GM12878 (cell line): ENCODE data around the gene ARSI. TPM values are rescaled to one million over a fixed set of nuclear protein-coding genes. Genes with fewer than 3 reads are reported as not detected.
"Not testable (repeated sequence)": the region's sequence is repeated elsewhere in the genome, so short reads cannot be mapped to it uniquely, and the experiment has no call there.

Experiments
- ATAC-seq: fragments of 200-7000 bp; cut with Tn5 transposase; 3 replicates; pipeline ENCODE4 v1.9.1; 2020; ENCODE audit warnings: mild to moderate bottlenecking, moderate library complexity
- BruUV-seq: library from RNA; stranded (reverse); fragments of 400-500 nt; replicated peaks from 2 replicates; lab custom pipeline; 2021; lab: Mats Ljungman, UMichigan
- CTCF ChIA-PET: fragments of 300-600 bp; sonication (Branson Sonifier 250); formaldehyde crosslinking; extraction: SDS; loops from one replicate; lab custom pipeline; 2021; ENCODE audit warnings: inconsistent platforms; lab: Yijun Ruan, JAX
- POLR2A ChIA-PET: fragments of 350-600 bp; formaldehyde crosslinking; extraction: SDS; loops from one replicate; lab custom pipeline; 2021; ENCODE audit warnings: inconsistent platforms; lab: Charles Lee
- RAD21 ChIA-PET: fragments of 300-600 bp; sonication (Branson Sonifier 250); formaldehyde crosslinking; loops from one replicate; lab custom pipeline; 2023; ENCODE audit warnings: antibody characterized with exemption; ENCODE audit not compliant: unreplicated experiment; lab: Charles Lee
- SMC1A ChIA-PET: fragments of 300-600 bp; sonication (Branson Sonifier 250); formaldehyde crosslinking; loops from one replicate; lab custom pipeline; 2023; ENCODE audit not compliant: unreplicated experiment, uncharacterized antibody; lab: Charles Lee
- DNase-seq: peaks from one replicate; pipeline ENCODE4 v3.0.0-alpha.2; 2011; ENCODE audit warnings: low read depth, low spot score
- FAIRE-seq: peaks from 3 replicates; lab custom pipeline; 2011; peaks lifted over from hg19 to GRCh38; lab: Jason Lieb, UNC
- H2AFZ ChIP-seq: 2 replicates; pipeline ENCODE4 v1.6.0; 2011; ENCODE audit warnings: low read depth, low read length, control low read depth; ENCODE audit not compliant: control insufficient read depth
- H3K27ac ChIP-seq: 2 replicates; pipeline ENCODE4 v1.5.1; 2011; ENCODE audit warnings: control low read depth; ENCODE audit not compliant: control insufficient read depth, insufficient read depth
- H3K27me3 ChIP-seq, 2 experiments: replicated peaks in 1 of 2; 2 replicates each; pipeline versions ENCODE4 v1.6.0 to v1.6.1; 2011; ENCODE audit warnings: low read length in 1 of 2; ENCODE audit not compliant: control insufficient read depth in 2 of 2, insufficient read depth in 2 of 2
- H3K36me3 ChIP-seq, 2 experiments: 2 replicates each; pipeline ENCODE4 v1.5.1; 2011; ENCODE audit warnings: low read length in 1 of 2; ENCODE audit not compliant: control insufficient read depth in 2 of 2, insufficient read depth in 2 of 2
- H3K4me1 ChIP-seq: 2 replicates; pipeline ENCODE4 v1.6.1; 2011; ENCODE audit warnings: mild to moderate bottlenecking, low read length, moderate library complexity, mixed read lengths; ENCODE audit not compliant: control insufficient read depth, insufficient read depth
- H3K4me2 ChIP-seq: 2 replicates; pipeline ENCODE4 v1.6.0; 2011; ENCODE audit warnings: control low read depth; ENCODE audit not compliant: control insufficient read depth, insufficient read depth
- H3K4me3 ChIP-seq: fragments of 200-600 bp; sonication (generic); 2 replicates; pipeline ENCODE4 v1.5.1; 2016
- H3K79me2 ChIP-seq: 2 replicates; pipeline ENCODE4 v1.6.0; 2011; ENCODE audit warnings: low read length; ENCODE audit not compliant: control insufficient read depth, insufficient read depth
- H3K9ac ChIP-seq: 2 replicates; pipeline ENCODE4 v1.8.0; 2011; ENCODE audit warnings: low read length, control low read depth, mixed read lengths; ENCODE audit not compliant: control insufficient read depth, insufficient read depth
- H3K9me3 ChIP-seq: replicated peaks from 3 replicates; pipeline ENCODE4 v1.5.1; 2011; ENCODE audit warnings: mild to moderate bottlenecking, low read length; ENCODE audit not compliant: control insufficient read depth, insufficient read depth
- H4K20me1 ChIP-seq: 2 replicates; pipeline ENCODE4 v1.6.0; 2011; ENCODE audit not compliant: control insufficient read depth, insufficient read depth
- CHD1 ChIP-seq: IDR thresholded peaks from 2 replicates; pipeline ENCODE4 v1.6.1; 2012; ENCODE audit warnings: low read depth, low read length, improper control_type of control experiment
- HDAC6 ChIP-seq: fragments of 200-600 bp; sonication (generic); IDR thresholded peaks from one replicate; pipeline ENCODE4 v1.8.0; 2017; ENCODE audit warnings: antibody characterized with exemption; ENCODE audit not compliant: unreplicated experiment
- NFIC ChIP-seq: IDR thresholded peaks from 2 replicates; pipeline ENCODE4 v1.6.1; 2012; ENCODE audit warnings: low read depth, mild to moderate bottlenecking, inconsistent platforms, low read length, moderate library complexity
- SP1 ChIP-seq: IDR thresholded peaks from one replicate; pipeline ENCODE4 v1.6.1; 2011; ENCODE audit warnings: low read depth, low read length
- YY1 ChIP-seq: IDR thresholded peaks from 2 replicates; pipeline ENCODE4 v1.6.1; 2011; ENCODE audit warnings: low read depth, mild to moderate bottlenecking, low read length
- WGBS: methylation state at CpG from one replicate; pipeline ENCODE4 v1.1.6; 2016; ENCODE audit warnings: low lambda C conversion rate; ENCODE audit not compliant: insufficient replicate concordance, insufficient coverage; ENCODE audit errors: missing lambda C conversion rate; 5-methylcytosine and 5-hydroxymethylcytosine counted together
- in situ Hi-C: fragments of 300-500 bp; cut with MboI; formaldehyde crosslinking; loops from 9 replicates; pipeline ENCODE4 v1.14.3; 2018; ENCODE audit warnings: mixed read lengths
- intact Hi-C: fragments of 100-400 bp; cut with micrococcal nuclease; formaldehyde crosslinking; loops from one replicate; pipeline ENCODE4 v1.14.2; 2022; ENCODE audit not compliant: unreplicated experiment
- polyA plus RNA-seq, 11 experiments: library from polyadenylated mRNA; depleted of rRNA in 4 of 11; unstranded in 6 of 11; stranded (reverse) in 5 of 11; fragments of >200 nt; fragmentation: Nextera tagmentation in 4 of 11; fragmentation: Illumina TruSeq in 1 of 11; extraction: Ambion mirVana in 4 of 11; extraction: Trizol in 1 of 11; gene quantifications; 1 replicate in 1 of 11; 2 replicates in 10 of 11; pipeline versions ENCODE4 v1.2.1 to v1.2.3, GENCODE V29; 2011 to 2016; ENCODE audit warnings: inconsistent platforms in 2 of 11, missing spikeins in 2 of 11, low read depth in 1 of 11
- total RNA-seq, 4 experiments: library from RNA; depleted of rRNA in 3 of 4; stranded (reverse); fragments of >200 nt in 3 of 4; fragmentation: Illumina TruSeq in 1 of 4; extraction: Trizol in 1 of 4; gene quantifications; 2 replicates each; pipeline versions ENCODE4 v1.2.1 to v1.2.3, GENCODE V29; 2013 to 2021
- TF ChIP-seq, protein P1 (sequence below): fragments of 450-650 bp; IDR thresholded peaks from 2 replicates; pipeline ENCODE4 v1.6.1; 2017; ENCODE audit warnings: mild to moderate bottlenecking, low read depth, inconsistent platforms; ENCODE audit not compliant: poor library complexity, severe bottlenecking

Gene ARSI
- total and polyA plus RNA-seq, 10 of the 15 experiments (the other 5 are each of a cell fraction or from before 2014, with no cell fraction given), result not detected

DNA sequence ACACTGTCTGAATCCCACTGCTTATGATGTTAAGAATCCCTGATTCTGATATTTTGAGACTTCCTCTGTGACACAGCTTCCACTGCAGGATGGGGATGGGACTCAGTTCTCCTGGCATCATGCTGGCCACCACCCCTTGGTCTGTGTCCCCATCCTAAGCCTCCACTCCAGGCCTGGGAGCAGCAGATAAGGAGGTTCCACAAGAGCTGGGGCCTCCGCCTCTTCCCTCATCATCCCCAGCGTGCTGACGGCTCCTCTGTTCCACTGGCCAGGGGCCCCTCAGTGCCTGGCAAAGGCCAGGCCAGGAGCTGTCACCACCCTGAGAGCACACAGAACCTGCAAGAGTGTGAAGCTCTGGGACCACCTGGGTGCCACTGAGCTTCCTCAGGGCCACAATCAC lies 53.8 kb downstream of the ARSI start (continued):
- TF ChIP-seq, protein P1, sequence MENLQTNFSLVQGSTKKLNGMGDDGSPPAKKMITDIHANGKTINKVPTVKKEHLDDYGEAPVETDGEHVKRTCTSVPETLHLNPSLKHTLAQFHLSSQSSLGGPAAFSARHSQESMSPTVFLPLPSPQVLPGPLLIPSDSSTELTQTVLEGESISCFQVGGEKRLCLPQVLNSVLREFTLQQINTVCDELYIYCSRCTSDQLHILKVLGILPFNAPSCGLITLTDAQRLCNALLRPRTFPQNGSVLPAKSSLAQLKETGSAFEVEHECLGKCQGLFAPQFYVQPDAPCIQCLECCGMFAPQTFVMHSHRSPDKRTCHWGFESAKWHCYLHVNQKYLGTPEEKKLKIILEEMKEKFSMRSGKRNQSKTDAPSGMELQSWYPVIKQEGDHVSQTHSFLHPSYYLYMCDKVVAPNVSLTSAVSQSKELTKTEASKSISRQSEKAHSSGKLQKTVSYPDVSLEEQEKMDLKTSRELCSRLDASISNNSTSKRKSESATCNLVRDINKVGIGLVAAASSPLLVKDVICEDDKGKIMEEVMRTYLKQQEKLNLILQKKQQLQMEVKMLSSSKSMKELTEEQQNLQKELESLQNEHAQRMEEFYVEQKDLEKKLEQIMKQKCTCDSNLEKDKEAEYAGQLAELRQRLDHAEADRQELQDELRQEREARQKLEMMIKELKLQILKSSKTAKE, result no peak
- TF ChIP-seq NFIC, result no peak
- TF ChIP-seq SP1, result no peak
- TF ChIP-seq YY1, result no peak
- no peak for TF ChIP-seq CHD1
- TF ChIP-seq HDAC6, result no peak

DNA sequence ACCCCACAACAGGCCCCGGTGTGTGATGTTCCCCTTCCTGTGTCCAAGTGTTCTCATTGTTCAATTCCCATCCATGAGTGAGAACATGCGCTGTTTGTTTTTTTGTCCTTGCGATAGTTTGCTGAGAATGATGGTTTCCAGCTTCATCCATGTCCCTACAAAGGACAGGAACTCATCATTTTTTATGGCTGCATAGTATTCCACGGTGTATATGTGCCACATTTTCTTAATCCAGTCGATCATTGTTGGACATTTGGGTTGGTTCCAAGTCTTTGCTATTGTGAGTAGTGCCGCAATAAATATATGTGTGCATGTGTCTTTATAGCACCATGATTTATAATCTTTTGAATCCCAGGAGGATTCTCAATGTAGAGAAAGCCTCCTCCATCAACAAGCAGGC lies 54.2 kb downstream of the ARSI start:
- H3K4me1 ChIP-seq, POLR2A ChIA-PET, in situ Hi-C loops, H3K9ac ChIP-seq, H4K20me1 ChIP-seq, FAIRE-seq, H3K4me3 ChIP-seq, ATAC-seq, H2AFZ ChIP-seq, H3K9me3 ChIP-seq, H3K79me2 ChIP-seq, H3K27me3 ChIP-seq, CTCF ChIA-PET, H3K27ac ChIP-seq, H3K36me3 ChIP-seq, BruUV-seq, intact Hi-C loops, H3K4me2 ChIP-seq, DNase-seq, RAD21 ChIA-PET: not testable (repeated sequence)
- 48% methylated on average over 5 of the region's 6 CpGs for WGBS
- SMC1A ChIA-PET, result interaction anchor here (0.9 kb wide), 1 partner anchor 62 kb away, joined by 3 read pairs; no protein-coding TSS in a partner anchor
